Motor neuron (in vitro differentiated cells): Measurements from ENCODE around the gene PSAPL1. TPM values are rescaled to one million over a fixed set of nuclear protein-coding genes. Genes with fewer than 3 reads are reported as not detected.

ENCODE experiments used
- ATAC-seq, 8 experiments: fragments of 200-7000 bp; cut with Tn5 transposase; replicated peaks in 6 of 8; 2 replicates each; pipeline ENCODE4 v1.8.0; 2021; ENCODE audit warnings: mild to moderate bottlenecking in 8 of 8, moderate library complexity in 8 of 8
- H3K27ac ChIP-seq, 2 donors: fragments of 250-450 bp; sonication (Bioruptor Pico); 2 replicates each; pipeline ENCODE4 v1.9.0; 2021; ENCODE audit warnings: antibody characterized with exemption in 2 of 2, mild to moderate bottlenecking in 2 of 2, moderate library complexity in 1 of 2
- H3K4me1 ChIP-seq, 2 donors: fragments of 250-450 bp; sonication (Bioruptor Pico); replicated peaks in 1 of 2; 2 replicates each; pipeline ENCODE4 v1.6.1; 2021; ENCODE audit warnings: antibody characterized with exemption in 2 of 2, mild to moderate bottlenecking in 2 of 2, moderate library complexity in 1 of 2
- H3K4me3 ChIP-seq, 5 donors: fragments of 250-450 bp; sonication (Bioruptor Pico); 2 replicates each; pipeline ENCODE4 v1.9.0; 2021; ENCODE audit warnings: antibody characterized with exemption in 5 of 5, mild to moderate bottlenecking in 5 of 5, moderate library complexity in 4 of 5
- WGBS, 10 experiments: fragments of 450-650 bp; shearing (Covaris generic); methylation state at CpG; one replicate each; pipeline ENCODE4 v1.0.0; 2022; 5-methylcytosine and 5-hydroxymethylcytosine counted together
- in situ Hi-C, 9 experiments: fragments of 400-800 bp; cut with MboI; loops; one replicate each; pipeline ENCODE4 v1.15.0; 2021; ENCODE audit warnings: low sequenced_read_pairs in 9 of 9, low pct_unique_long_range_greater_than_20kb in 2 of 9; ENCODE audit not compliant: unreplicated experiment in 9 of 9
- total RNA-seq, 8 experiments: library from RNA; unstranded; fragments of 300-600 nt; gene quantifications; 2 replicates each; pipeline versions ENCODE4 v1.2.3 to v1.2.4, GENCODE V29; 2022

Gene PSAPL1
- total RNA-seq, 8 experiments from 2014 or later = 0.08 to 0.72 (median 0.31) TPM; not detected in 1

- 0 to 100% (median 80%) methylated on average over 1 to 4 of the region's 4 CpGs; no CpG with 5 or more reads in 1 of the 10 experiments for WGBS, 10 experiments
- no peak overlapping the region for H3K4me3 ChIP-seq
- in situ Hi-C loops = loop anchor here in 1 of 9 experiments (25.0 kb wide), 1 partner anchor 282 kb away; the partner anchor contains the start of gene SORCS2
- no peak overlapping the region for H3K27ac ChIP-seq
- peaks cover 42 to 54% of the 10 kb centered on the region in 2 donors for H3K4me1 ChIP-seq
- ATAC-seq = no peak
Measured at GRCh38 chr4:7469023-7469422, 34.3 kb upstream of the PSAPL1 start.

GRCh38 chr4:7467471-7467870 is 32.7 kb upstream of the PSAPL1 start:
- in situ Hi-C loops = loop anchor here in 1 of 9 experiments (25.0 kb wide), 1 partner anchor 280 kb away; the partner anchor contains the start of gene SORCS2
- H3K4me3 ChIP-seq = no peak overlapping the region
- H3K27ac ChIP-seq = no peak overlapping the region
- 80 to 100% (median 89%) methylated on average over 1 to 4 of the region's 7 CpGs; no CpG with 5 or more reads in 6 of the 10 experiments for WGBS, 10 experiments
- H3K4me1 ChIP-seq = peaks cover 41 to 57% of the 10 kb centered on the region in 2 donors
- ATAC-seq = no peak

- ATAC-seq = peak in 1 of 8 experiments; percentile 65
- in situ Hi-C loops = loop anchor here in 1 of 9 experiments (25.0 kb wide), 1 partner anchor 280 kb away; the partner anchor contains the start of gene SORCS2
- WGBS, 10 experiments = 10 to 85% (median 76%) methylated on average over 2 to 3 of the region's 7 CpGs; no CpG with 5 or more reads in 7 of the 10 experiments
- Histone ChIP-seq H3K27ac (no peak overlapping the region), H3K4me3 (no peak overlapping the region), H3K4me1 (peaks cover 41 to 57% of the 10 kb centered on the region in 2 donors)
Measured at GRCh38 chr4:7466904-7467303, 32.2 kb upstream of the PSAPL1 start.

GRCh38 chr4:7466215-7466614 is 31.5 kb upstream of the PSAPL1 start:
- ATAC-seq = no peak

GRCh38 chr4:7465017-7465416 is 30.3 kb upstream of the PSAPL1 start:
- in situ Hi-C loops = loop anchor here in 1 of 9 experiments (25.0 kb wide), 1 partner anchor 278 kb away; the partner anchor contains the start of gene SORCS2
- H3K4me3 ChIP-seq = no peak overlapping the region
- WGBS, 10 experiments = 14 to 100% (median 58%) methylated on average over 1 to 5 of the region's 9 CpGs; no CpG with 5 or more reads in 6 of the 10 experiments
- H3K27ac ChIP-seq = no peak overlapping the region
- peak in 3 of 8 experiments; percentile 27 to 79 (median 59) for ATAC-seq
- H3K4me1 ChIP-seq = peaks cover 43 to 57% of the 10 kb centered on the region in 2 donors

More at GRCh38 chr4:7466215-7466614, 31.5 kb upstream of the PSAPL1 start:
- peaks cover 41 to 57% of the 10 kb centered on the region in 2 donors for H3K4me1 ChIP-seq
- in situ Hi-C loops = loop anchor here in 1 of 9 experiments (25.0 kb wide), 1 partner anchor 279 kb away; the partner anchor contains the start of gene SORCS2
- H3K27ac ChIP-seq = no peak overlapping the region
- WGBS, 10 experiments = 0 to 100% (median 95%) methylated on average over 1 to 4 of the region's 8 CpGs; no CpG with 5 or more reads in 7 of the 10 experiments
- no peak overlapping the region for H3K4me3 ChIP-seq

GRCh38 chr4:7464259-7464655 is 29.5 kb upstream of the PSAPL1 start:
- H3K4me1 ChIP-seq = peaks cover 44 to 57% of the 10 kb centered on the region in 2 donors
- peak in 1 of 8 experiments; percentile 8 for ATAC-seq
- no peak overlapping the region for H3K4me3 ChIP-seq
- in situ Hi-C loops = loop anchor here in 1 of 9 experiments (25.0 kb wide), 1 partner anchor 277 kb away; the partner anchor contains the start of gene SORCS2
- WGBS, 10 experiments = 20 to 61% (median 32%) methylated on average over 1 to 5 of the region's 5 CpGs; no CpG with 5 or more reads in 4 of the 10 experiments
- H3K27ac ChIP-seq = no peak overlapping the region

- 10 to 100% (median 83%) methylated on average over 1 to 17 of the region's 20 CpGs; no CpG with 5 or more reads in 3 of the 10 experiments for WGBS, 10 experiments
- H3K27ac ChIP-seq = no peak overlapping the region
- peaks cover 44 to 55% of the 10 kb centered on the region in 2 donors for H3K4me1 ChIP-seq
- no peak overlapping the region for H3K4me3 ChIP-seq
- ATAC-seq = no peak
- in situ Hi-C loops = loop anchor here in 1 of 9 experiments (25.0 kb wide), 1 partner anchor 276 kb away; the partner anchor contains the start of gene SORCS2
Measured at GRCh38 chr4:7463566-7464258, 29.0 kb upstream of the PSAPL1 start.

- peak overlapping the region; percentile 50 to 80 for H3K27ac ChIP-seq
- 0 to 48% (median 39%) methylated on average over 1 to 8 of the region's 11 CpGs; no CpG with 5 or more reads in 2 of the 10 experiments for WGBS, 10 experiments
- H3K4me3 ChIP-seq = no peak overlapping the region
- peaks cover 44 to 55% of the 10 kb centered on the region in 2 donors for H3K4me1 ChIP-seq
- ATAC-seq = peak in 7 of 8 experiments; percentile 12 to 73 (median 66)
- in situ Hi-C loops = loop anchor here in 1 of 9 experiments (25.0 kb wide), 1 partner anchor 275 kb away; the partner anchor contains the start of gene SORCS2
Measured at GRCh38 chr4:7462509-7462971, 27.8 kb upstream of the PSAPL1 start.

GRCh38 chr4:7461230-7461629 is 26.5 kb upstream of the PSAPL1 start:
- Histone ChIP-seq H3K4me3 (no peak overlapping the region), H3K27ac (peak overlapping the region; percentile 80 to 91), H3K4me1 (peaks cover 44 to 55% of the 10 kb centered on the region in 2 donors)
- in situ Hi-C loops = loop anchor here in 1 of 9 experiments (25.0 kb wide), 1 partner anchor 274 kb away; the partner anchor contains the start of gene SORCS2
- whole genome bisulfite sequencing, 10 experiments = 47 to 100% (median 80%) methylated on average over 1 to 4 of the region's 17 CpGs; no CpG with 5 or more reads in 7 of the 10 experiments
- peak in 5 of 8 experiments; percentile 41 to 66 (median 64) for ATAC-seq

GRCh38 chr4:7460566-7460965 is 25.8 kb upstream of the PSAPL1 start:
- no peak overlapping the region for H3K4me3 ChIP-seq
- H3K27ac ChIP-seq = peak overlapping the region; percentile 80 to 91
- H3K4me1 ChIP-seq = peaks cover 44 to 53% of the 10 kb centered on the region in 2 donors
- in situ Hi-C loops = loop anchor here in 1 of 9 experiments (25.0 kb wide), 1 partner anchor 273 kb away; the partner anchor contains the start of gene SORCS2
- ATAC-seq = peak in 7 of 8 experiments; percentile 28 to 73 (median 70)
- 0 to 42% (median 23%) methylated on average over 1 to 12 of the region's 17 CpGs; no CpG with 5 or more reads in 6 of the 10 experiments for WGBS, 10 experiments

GRCh38 chr4:7459471-7459870 is 24.7 kb upstream of the PSAPL1 start:
- peak overlapping the region; percentile 80 to 91 for H3K27ac ChIP-seq
- in situ Hi-C loops = loop anchor here in 1 of 9 experiments (25.0 kb wide), 1 partner anchor 272 kb away; the partner anchor contains the start of gene SORCS2
- no peak for ATAC-seq
- H3K4me3 ChIP-seq = no peak overlapping the region
- 35 to 100% (median 89%) methylated on average over 1 to 3 of the region's 8 CpGs; no CpG with 5 or more reads in 7 of the 10 experiments for WGBS, 10 experiments
- peaks cover 38 to 43% of the 10 kb centered on the region in 2 donors for H3K4me1 ChIP-seq

- Histone ChIP-seq H3K27ac (no peak overlapping the region), H3K4me1 (peaks cover 38 to 40% of the 10 kb centered on the region in 2 donors), H3K4me3 (no peak overlapping the region)
- 96 to 100% methylated on average over 1 to 4 of the region's 4 CpGs; no CpG with 5 or more reads in 8 of the 10 experiments for WGBS, 10 experiments
- ATAC-seq = no peak
- in situ Hi-C loops = loop anchor here in 1 of 9 experiments (25.0 kb wide), 1 partner anchor 271 kb away; the partner anchor contains the start of gene SORCS2
Measured at GRCh38 chr4:7458477-7458876, 23.7 kb upstream of the PSAPL1 start.
